ENCODE data around the gene GREB1L.
A peak's percentile ranks its signal among the peaks of the same experiment; 100 is the strongest.

The GREB1L gene

GRCh38 chr18:21341141-21341540 is 99.1 kb downstream of the GREB1L start:
- peak overlapping the region; percentile 7 for H3K27ac ChIP-seq (ENCODE audit: low read depth, low read length)
- H2BK12ac ChIP-seq (ENCODE audit: low read length) = no peak overlapping the region
- H3K4ac ChIP-seq (ENCODE audit: low read depth, low read length) = no peak overlapping the region
- no peaks in the 10 kb centered on the region for H3K9me3 ChIP-seq (ENCODE audit: insufficient read depth, low read depth, low read length)
- H2BK5ac ChIP-seq (ENCODE audit: low read depth, low read length, poor library complexity) = no peak overlapping the region
- H3K4me2 ChIP-seq (ENCODE audit: low read length) = no peak overlapping the region
- no peak overlapping the region for H3K9ac ChIP-seq (ENCODE audit: low read length)
- no peak overlapping the region for H3K14ac ChIP-seq (ENCODE audit: low read length)
- H4K12ac ChIP-seq (ENCODE audit: low read depth, low read length) = no peak overlapping the region
- no peak overlapping the region for H4K91ac ChIP-seq (ENCODE audit: low read depth, low read length)
- no peak for DNase-seq
- H3K23ac ChIP-seq (ENCODE audit: low read length) = no peak overlapping the region
- H2AK5ac ChIP-seq (ENCODE audit: low read length) = no peak overlapping the region
- H3K79me1 ChIP-seq (ENCODE audit: low read length) = peaks cover 3% of the 10 kb centered on the region
- no peak overlapping the region for H4K8ac ChIP-seq (ENCODE audit: low read depth, low read length)
- no peaks in the 10 kb centered on the region for H3K79me2 ChIP-seq (ENCODE audit: control insufficient read depth, insufficient read depth, low read length, poor library complexity)
- H3K18ac ChIP-seq (ENCODE audit: low read length) = no peak overlapping the region
- WGBS (ENCODE audit: extremely low coverage, insufficient coverage, insufficient read length) = no CpG with 5 or more reads among the region's 2 CpGs
- no peaks in the 10 kb centered on the region for H3K27me3 ChIP-seq (ENCODE audit: insufficient read depth, low read length)
- H3K4me3 ChIP-seq (ENCODE audit: low read depth, low read length) = no peak overlapping the region
- H3K4me1 ChIP-seq (ENCODE audit: control insufficient read depth in 1 of 2, insufficient read depth in 2 of 2, low read length in 2 of 2) = peaks cover 9 to 18% of the 10 kb centered on the region in 2 experiments
- H2AFZ ChIP-seq (ENCODE audit: insufficient read depth, low read length, poor library complexity) = no peak overlapping the region
- H3K36me3 ChIP-seq (ENCODE audit: control insufficient read depth in 1 of 2, insufficient read depth in 2 of 2, low read length in 2 of 2) = no peaks in the 10 kb centered on the region
- H2BK120ac ChIP-seq (ENCODE audit: insufficient read depth, low read length, poor library complexity) = no peak overlapping the region

GRCh38 chr18:21342372-21342771 is 100.3 kb downstream of the GREB1L start:
- no peak overlapping the region for H3K18ac ChIP-seq (ENCODE audit: low read length)
- no peak overlapping the region for H2AK5ac ChIP-seq (ENCODE audit: low read length)
- no peaks in the 10 kb centered on the region for H3K9me3 ChIP-seq (ENCODE audit: insufficient read depth, low read depth, low read length)
- H2BK12ac ChIP-seq (ENCODE audit: low read length) = no peak overlapping the region
- no peak overlapping the region for H3K23ac ChIP-seq (ENCODE audit: low read length)
- H3K27ac ChIP-seq (ENCODE audit: low read depth, low read length) = no peak overlapping the region
- no peak overlapping the region for H4K8ac ChIP-seq (ENCODE audit: low read depth, low read length)
- no peak overlapping the region for H2AFZ ChIP-seq (ENCODE audit: insufficient read depth, low read length, poor library complexity)
- WGBS (ENCODE audit: extremely low coverage, insufficient coverage, insufficient read length) = no CpG with 5 or more reads among the region's 1 CpG
- no peaks in the 10 kb centered on the region for H3K79me2 ChIP-seq (ENCODE audit: control insufficient read depth, insufficient read depth, low read length, poor library complexity)
- H3K36me3 ChIP-seq (ENCODE audit: control insufficient read depth in 1 of 2, insufficient read depth in 2 of 2, low read length in 2 of 2) = no peaks in the 10 kb centered on the region
- H4K12ac ChIP-seq (ENCODE audit: low read depth, low read length) = no peak overlapping the region
- no peaks in the 10 kb centered on the region for H3K27me3 ChIP-seq (ENCODE audit: insufficient read depth, low read length)
- peaks cover 3% of the 10 kb centered on the region for H3K79me1 ChIP-seq (ENCODE audit: low read length)
- no peak overlapping the region for H3K9ac ChIP-seq (ENCODE audit: low read length)
- H3K4me3 ChIP-seq (ENCODE audit: low read depth, low read length) = no peak overlapping the region
- no peak overlapping the region for H3K4me2 ChIP-seq (ENCODE audit: low read length)
- peaks cover 13 to 22% of the 10 kb centered on the region in 2 experiments for H3K4me1 ChIP-seq (ENCODE audit: control insufficient read depth in 1 of 2, insufficient read depth in 2 of 2, low read length in 2 of 2)
- H2BK5ac ChIP-seq (ENCODE audit: low read depth, low read length, poor library complexity) = no peak overlapping the region
- no peak overlapping the region for H3K4ac ChIP-seq (ENCODE audit: low read depth, low read length)
- no peak for DNase-seq
- H3K14ac ChIP-seq (ENCODE audit: low read length) = no peak overlapping the region
- H4K91ac ChIP-seq (ENCODE audit: low read depth, low read length) = no peak overlapping the region
- no peak overlapping the region for H2BK120ac ChIP-seq (ENCODE audit: insufficient read depth, low read length, poor library complexity)

DNA sequence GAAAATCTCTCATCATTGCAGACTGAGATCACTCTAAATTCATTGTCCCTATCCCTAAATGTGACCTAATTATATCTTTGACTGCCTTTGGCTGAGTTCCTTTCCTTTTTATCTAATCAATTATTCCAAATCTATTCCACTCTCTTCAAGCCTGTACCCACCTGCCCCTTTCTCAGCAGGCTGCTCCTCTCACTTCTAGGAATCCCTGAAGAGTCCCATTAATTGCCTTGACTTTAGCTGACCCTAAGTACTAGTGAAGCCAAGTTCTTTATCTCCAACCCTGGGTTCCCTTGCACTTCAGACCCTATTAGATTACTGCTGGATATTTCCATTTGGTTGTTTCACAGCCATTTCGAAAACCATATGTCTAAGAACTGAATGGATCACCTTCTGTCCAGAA is 102.8 kb downstream of the GREB1L start:
- Histone ChIP-seq H4K8ac (ENCODE audit: low read depth, low read length) (no peak overlapping the region), H2BK5ac (ENCODE audit: low read depth, low read length, poor library complexity) (no peak overlapping the region), H3K4me2 (ENCODE audit: low read length) (no peak overlapping the region), H3K23ac (ENCODE audit: low read length) (no peak overlapping the region), H4K12ac (ENCODE audit: low read depth, low read length) (no peak overlapping the region), H3K79me2 (ENCODE audit: control insufficient read depth, insufficient read depth, low read length, poor library complexity) (no peaks in the 10 kb centered on the region), H2BK12ac (ENCODE audit: low read length) (no peak overlapping the region), H3K4ac (ENCODE audit: low read depth, low read length) (no peak overlapping the region), H3K9ac (ENCODE audit: low read length) (no peak overlapping the region), H3K36me3 (ENCODE audit: control insufficient read depth in 1 of 2, insufficient read depth in 2 of 2, low read length in 2 of 2) (peaks cover 0 to 2% of the 10 kb centered on the region in 2 experiments), H3K27me3 (ENCODE audit: insufficient read depth, low read length) (no peaks in the 10 kb centered on the region), H4K91ac (ENCODE audit: low read depth, low read length) (no peak overlapping the region), H3K79me1 (ENCODE audit: low read length) (peaks cover 3% of the 10 kb centered on the region), H3K4me1 (ENCODE audit: control insufficient read depth in 1 of 2, insufficient read depth in 2 of 2, low read length in 2 of 2) (peaks cover 13 to 22% of the 10 kb centered on the region in 2 experiments), H2AFZ (ENCODE audit: insufficient read depth, low read length, poor library complexity) (no peak overlapping the region), H3K4me3 (ENCODE audit: low read depth, low read length) (no peak overlapping the region), H2BK120ac (ENCODE audit: insufficient read depth, low read length, poor library complexity) (no peak overlapping the region), H3K27ac (ENCODE audit: low read depth, low read length) (no peak overlapping the region), H2AK5ac (ENCODE audit: low read length) (no peak overlapping the region), H3K14ac (ENCODE audit: low read length) (no peak overlapping the region), H3K9me3 (ENCODE audit: insufficient read depth, low read depth, low read length) (no peaks in the 10 kb centered on the region), H3K18ac (ENCODE audit: low read length) (no peak overlapping the region)
- DNase-seq = no peak
- WGBS (ENCODE audit: extremely low coverage, insufficient coverage, insufficient read length) = no CpG with 5 or more reads among the region's 1 CpG

GRCh38 chr18:21345840-21346239 is 103.8 kb downstream of the GREB1L start:
- no peak overlapping the region for H3K4ac ChIP-seq (ENCODE audit: low read depth, low read length)
- H4K91ac ChIP-seq (ENCODE audit: low read depth, low read length) = no peak overlapping the region
- H3K27ac ChIP-seq (ENCODE audit: low read depth, low read length) = peak overlapping the region; percentile 57
- no peak overlapping the region for H3K4me2 ChIP-seq (ENCODE audit: low read length)
- peak in 1 of 2 donors; percentile 56 for DNase-seq
- H3K36me3 ChIP-seq (ENCODE audit: control insufficient read depth in 1 of 2, insufficient read depth in 2 of 2, low read length in 2 of 2) = peaks cover 0 to 2% of the 10 kb centered on the region in 2 experiments
- no peak overlapping the region for H3K18ac ChIP-seq (ENCODE audit: low read length)
- no peaks in the 10 kb centered on the region for H3K9me3 ChIP-seq (ENCODE audit: insufficient read depth, low read depth, low read length)
- no peak overlapping the region for H3K9ac ChIP-seq (ENCODE audit: low read length)
- H3K4me3 ChIP-seq (ENCODE audit: low read depth, low read length) = no peak overlapping the region
- H3K79me2 ChIP-seq (ENCODE audit: control insufficient read depth, insufficient read depth, low read length, poor library complexity) = no peaks in the 10 kb centered on the region
- H4K12ac ChIP-seq (ENCODE audit: low read depth, low read length) = no peak overlapping the region
- no peak overlapping the region for H3K23ac ChIP-seq (ENCODE audit: low read length)
- H2AFZ ChIP-seq (ENCODE audit: insufficient read depth, low read length, poor library complexity) = no peak overlapping the region
- H2BK120ac ChIP-seq (ENCODE audit: insufficient read depth, low read length, poor library complexity) = no peak overlapping the region
- peaks cover 13 to 22% of the 10 kb centered on the region in 2 experiments for H3K4me1 ChIP-seq (ENCODE audit: control insufficient read depth in 1 of 2, insufficient read depth in 2 of 2, low read length in 2 of 2)
- H2AK5ac ChIP-seq (ENCODE audit: low read length) = no peak overlapping the region
- no peaks in the 10 kb centered on the region for H3K27me3 ChIP-seq (ENCODE audit: insufficient read depth, low read length)
- WGBS (ENCODE audit: extremely low coverage, insufficient coverage, insufficient read length) = no CpG with 5 or more reads among the region's 7 CpGs
- no peak overlapping the region for H2BK12ac ChIP-seq (ENCODE audit: low read length)
- no peak overlapping the region for H4K8ac ChIP-seq (ENCODE audit: low read depth, low read length)
- H3K79me1 ChIP-seq (ENCODE audit: low read length) = peaks cover 3% of the 10 kb centered on the region
- peak overlapping the region; percentile 32 for H3K14ac ChIP-seq (ENCODE audit: low read length)
- H2BK5ac ChIP-seq (ENCODE audit: low read depth, low read length, poor library complexity) = no peak overlapping the region

Data from trophoblast cell (in vitro differentiated cells and primary cell).